ENCODE data around the gene BRPF1. TPM values are rescaled to one million over a fixed set of nuclear protein-coding genes. Genes with fewer than 3 reads are reported as not detected.

The BRPF1 gene
- total and polyA plus RNA-seq, 2 donors (not counting 1 experiment from before 2014, with no cell fraction given) = 4.1 to 12.2 TPM

DNA sequence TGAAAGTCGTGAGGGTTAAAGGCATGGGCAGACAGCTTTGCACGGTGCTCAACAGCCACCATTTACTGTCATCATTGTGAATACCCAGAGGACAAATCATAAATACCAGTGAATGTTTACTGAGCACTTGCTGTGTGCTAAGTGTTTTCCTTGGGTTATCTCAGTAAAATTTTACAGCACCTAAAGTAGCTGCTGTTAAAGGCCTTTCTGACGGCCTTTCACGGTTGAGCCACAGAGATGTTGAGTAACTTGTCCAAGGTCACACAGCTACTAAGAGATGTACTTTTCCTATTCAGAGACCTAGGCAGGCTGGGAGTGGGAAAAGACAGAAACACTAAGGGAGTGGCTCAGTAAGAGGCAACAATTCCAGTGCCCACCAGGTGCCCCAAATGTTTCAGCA is 28.3 kb upstream of the BRPF1 start:
- TF ChIP-seq CTCF (conservative IDR thresholded peaks at IDR 0.05 in 1 of 2, IDR thresholded peaks at IDR 0.05 in 1 of 2; ENCODE audit: low read depth in 1 of 2, low read length in 2 of 2) (no peak), EZH2 (IDR thresholded peaks at IDR 0.05; ENCODE audit: low read length, missing control alignments) (no peak)
- Histone ChIP-seq H3K79me2 (ENCODE audit: control insufficient read depth, insufficient read depth, low read length) (no peaks in the 10 kb centered on the region), H3K4me2 (ENCODE audit: extremely low read depth, insufficient read depth, low read length) (no peak overlapping the region)

DNA sequence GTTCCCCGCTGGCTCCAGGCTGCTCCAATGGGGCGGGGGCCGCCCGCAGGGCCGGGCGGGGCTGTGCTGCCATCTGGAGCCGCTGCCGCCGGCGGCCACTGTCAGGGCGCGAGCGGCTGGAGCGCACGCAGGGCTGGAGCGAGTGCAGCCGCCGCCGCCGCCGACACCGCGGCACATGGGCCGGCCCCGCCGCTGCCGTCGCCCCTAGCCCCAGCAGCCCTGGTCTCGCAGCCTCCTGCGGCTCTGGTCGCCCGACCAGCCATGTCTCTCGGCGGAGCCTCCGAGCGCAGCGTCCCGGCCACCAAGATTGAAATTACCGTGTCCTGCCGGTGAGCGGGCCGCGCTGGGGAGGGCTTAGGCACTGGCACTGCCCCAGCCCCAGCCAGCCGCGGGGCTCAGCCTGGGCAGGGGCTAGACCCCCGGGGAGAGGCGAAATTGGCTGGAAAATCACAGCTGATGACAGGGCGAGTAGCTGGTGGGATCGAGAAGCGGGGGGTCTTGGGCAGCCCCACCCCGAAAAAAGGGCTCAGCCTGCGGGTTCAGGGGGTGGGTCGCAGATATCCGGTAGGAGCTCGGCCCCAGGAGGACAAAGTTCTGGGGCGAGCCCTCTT is 27.7 kb upstream of the BRPF1 start, which contains the start of gene CPNE9:
CPNE9 (plus strand) TSS at position 98 of the 611 bp plus-strand sequence; CDS start at position 262, 164 bp downstream.
- Histone ChIP-seq H3K9me3 (ENCODE audit: control insufficient read depth, insufficient read depth, low read depth, low read length) (no peaks in the 10 kb centered on the region), H3K79me2 (ENCODE audit: control insufficient read depth, insufficient read depth, low read length) (no peaks in the 10 kb centered on the region), H3K36me3 (ENCODE audit: control insufficient read depth, insufficient read depth, low read length) (no peaks in the 10 kb centered on the region), H3K4me3 (replicated peaks in 1 of 4; ENCODE audit: control extremely low read depth in 1 of 4, insufficient read depth in 1 of 4, low read depth in 3 of 4, low read length in 4 of 4) (peak within 1 kb of the TSS in 2 of 4 experiments; percentile 20 to 34), H4K20me1 (ENCODE audit: control insufficient read depth, extremely low read depth, insufficient read depth, low read length) (no peaks in the 10 kb centered on the region), H3K4me2 (ENCODE audit: extremely low read depth, insufficient read depth, low read length) (peak within 1 kb of the TSS; percentile 44), H3K27me3 (ENCODE audit: control insufficient read depth, insufficient read depth, low read length) (peaks cover 9% of the 10 kb centered on the region), H2AFZ (ENCODE audit: low read length) (no peak within 1 kb of the TSS), H3K4me1 (ENCODE audit: control insufficient read depth, extremely low read depth, insufficient read depth, low read length) (no peaks in the 10 kb centered on the region), H3K9ac (ENCODE audit: insufficient read depth, low read length) (no peak within 1 kb of the TSS), H3K27ac (ENCODE audit: insufficient read depth, low read length) (no peak within 1 kb of the TSS)
- no peak for DNase-seq (ENCODE audit: low read depth in 2 of 2)
- no peak for TF ChIP-seq CTCF (conservative IDR thresholded peaks at IDR 0.05 in 1 of 2, IDR thresholded peaks at IDR 0.05 in 1 of 2; ENCODE audit: low read depth in 1 of 2, low read length in 2 of 2)
- TF ChIP-seq EZH2 (IDR thresholded peaks at IDR 0.05; ENCODE audit: low read length, missing control alignments) = peak; percentile 12

More for the DNA sequence above, 28.3 kb upstream of the BRPF1 start:
- Histone ChIP-seq H3K9ac (ENCODE audit: insufficient read depth, low read length) (no peak overlapping the region), H3K36me3 (ENCODE audit: control insufficient read depth, insufficient read depth, low read length) (peaks cover under 1% of the 10 kb centered on the region), H3K27me3 (ENCODE audit: control insufficient read depth, insufficient read depth, low read length) (peaks cover 9% of the 10 kb centered on the region), H3K9me3 (ENCODE audit: control insufficient read depth, insufficient read depth, low read depth, low read length) (no peaks in the 10 kb centered on the region), H3K4me3 (replicated peaks in 1 of 4; ENCODE audit: control extremely low read depth in 1 of 4, insufficient read depth in 1 of 4, low read depth in 3 of 4, low read length in 4 of 4) (no peak overlapping the region), H4K20me1 (ENCODE audit: control insufficient read depth, extremely low read depth, insufficient read depth, low read length) (no peaks in the 10 kb centered on the region), H3K27ac (ENCODE audit: insufficient read depth, low read length) (no peak overlapping the region), H2AFZ (ENCODE audit: low read length) (no peak overlapping the region), H3K4me1 (ENCODE audit: control insufficient read depth, extremely low read depth, insufficient read depth, low read length) (no peaks in the 10 kb centered on the region)
- DNase-seq (ENCODE audit: low read depth in 2 of 2) = no peak

GRCh38 chr3:9704347-9705322 is 26.9 kb upstream of the BRPF1 start:
- DNase-seq (ENCODE audit: low read depth in 2 of 2) = peak; percentile 23 to 25
- peak overlapping the region; percentile 44 for H3K4me2 ChIP-seq (ENCODE audit: extremely low read depth, insufficient read depth, low read length)
- peak overlapping the region in 2 of 4 experiments; percentile 20 to 34 for H3K4me3 ChIP-seq (replicated peaks in 1 of 4; ENCODE audit: control extremely low read depth in 1 of 4, insufficient read depth in 1 of 4, low read depth in 3 of 4, low read length in 4 of 4)
- no peak overlapping the region for H3K9ac ChIP-seq (ENCODE audit: insufficient read depth, low read length)
- no peaks in the 10 kb centered on the region for H3K36me3 ChIP-seq (ENCODE audit: control insufficient read depth, insufficient read depth, low read length)
- H3K27me3 ChIP-seq (ENCODE audit: control insufficient read depth, insufficient read depth, low read length) = peaks cover 9% of the 10 kb centered on the region
- no peak for TF ChIP-seq CTCF (conservative IDR thresholded peaks at IDR 0.05 in 1 of 2, IDR thresholded peaks at IDR 0.05 in 1 of 2; ENCODE audit: low read depth in 1 of 2, low read length in 2 of 2)
- peak; percentile 46 for TF ChIP-seq EZH2 (IDR thresholded peaks at IDR 0.05; ENCODE audit: low read length, missing control alignments)
- H3K4me1 ChIP-seq (ENCODE audit: control insufficient read depth, extremely low read depth, insufficient read depth, low read length) = no peaks in the 10 kb centered on the region
- no peaks in the 10 kb centered on the region for H4K20me1 ChIP-seq (ENCODE audit: control insufficient read depth, extremely low read depth, insufficient read depth, low read length)
- no peaks in the 10 kb centered on the region for H3K79me2 ChIP-seq (ENCODE audit: control insufficient read depth, insufficient read depth, low read length)
- H2AFZ ChIP-seq (ENCODE audit: low read length) = no peak overlapping the region
- H3K27ac ChIP-seq (ENCODE audit: insufficient read depth, low read length) = no peak overlapping the region
- H3K9me3 ChIP-seq (ENCODE audit: control insufficient read depth, insufficient read depth, low read depth, low read length) = no peaks in the 10 kb centered on the region
